HG03097 (cell line): ENCODE data around the gene UNC45A.
"Not testable (repeated sequence)": the region's sequence is repeated elsewhere in the genome, so short reads cannot be mapped to it uniquely, and the experiment has no call there.

ENCODE experiments used
- ATAC-seq: cut with Tn5 transposase; IDR thresholded peaks from one replicate; pipeline ENCODE4 v1.9.1; 2021; ENCODE audit not compliant: unreplicated experiment, low FRiP score

UNC45A gene

GRCh38 chr15:90902840-90903732 is 32.0 kb upstream of the UNC45A start, which contains the start of gene MAN2A2:
Gene MAN2A2, plus strand, starts transcription at chr15:90903302. Its CDS starts 906 bp downstream, at chr15:90904208.
- ATAC-seq = peak; percentile 28

GRCh38 chr15:90903733-90904536 is 31.1 kb upstream of the UNC45A start:
- ATAC-seq = no peak

- no peak for ATAC-seq
Measured at GRCh38 chr15:90904746-90905145, 30.3 kb upstream of the UNC45A start.

- ATAC-seq = no peak
Measured at GRCh38 chr15:90905306-90906180, 29.5 kb upstream of the UNC45A start.

- no peak for ATAC-seq
Measured at GRCh38 chr15:90906181-90906849, 28.8 kb upstream of the UNC45A start.

- ATAC-seq = no peak
Measured at GRCh38 chr15:90907051-90907660, 27.9 kb upstream of the UNC45A start.

- no peak for ATAC-seq
Measured at GRCh38 chr15:90907838-90908507, 27.1 kb upstream of the UNC45A start.

- ATAC-seq = not testable (repeated sequence)
Measured at GRCh38 chr15:90909449-90909848, 25.6 kb upstream of the UNC45A start.

GRCh38 chr15:90909976-90910375 is 25.1 kb upstream of the UNC45A start:
- ATAC-seq = no peak

- ATAC-seq = no peak
Measured at GRCh38 chr15:90910441-90911301, 24.4 kb upstream of the UNC45A start.

GRCh38 chr15:90911302-90911623 is 23.8 kb upstream of the UNC45A start:
- ATAC-seq = no peak

- no peak for ATAC-seq
Measured at GRCh38 chr15:90911906-90912769, 22.9 kb upstream of the UNC45A start.

- no peak for ATAC-seq
Measured at GRCh38 chr15:90912770-90913075, 22.4 kb upstream of the UNC45A start.

- no peak for ATAC-seq
Measured at GRCh38 chr15:90913398-90913944, 21.6 kb upstream of the UNC45A start.

- no peak for ATAC-seq
Measured at GRCh38 chr15:90914305-90915080, 20.6 kb upstream of the UNC45A start.

GRCh38 chr15:90915216-90915807 is 19.8 kb upstream of the UNC45A start:
- ATAC-seq = no peak
